HepG2 (cell line): ENCODE data around the gene ABCB8. TPM values are rescaled to one million over a fixed set of nuclear protein-coding genes. Genes with fewer than 3 reads are reported as not detected.
A peak's percentile ranks its signal among the peaks of the same experiment; 100 is the strongest.

ENCODE experiments used
- ATAC-seq: fragments of 200-7000 bp; cut with Tn5 transposase; 3 replicates; pipeline ENCODE4 v1.9.1; 2020; ENCODE audit warnings: mild to moderate bottlenecking, moderate library complexity
- BruUV-seq: library from RNA; stranded (reverse); fragments of 400-500 nt; replicated peaks from 2 replicates; lab custom pipeline; 2021; lab: Mats Ljungman, UMichigan
- CTCF ChIA-PET: fragments of 300-600 bp; formaldehyde crosslinking; extraction: SDS; loops from one replicate; lab custom pipeline; 2021; ENCODE audit warnings: low total read pairs, inconsistent platforms, low intra/inter-chr PET ratio; lab: Yijun Ruan, JAX
- POLR2A ChIA-PET: fragments of 350-600 bp; sonication (Branson Sonifier 250); formaldehyde crosslinking; loops from one replicate; lab custom pipeline; 2020; ENCODE audit warnings: antibody characterized with exemption, inconsistent platforms; lab: Yijun Ruan, JAX
- DNase-seq: peaks from one replicate; pipeline ENCODE4 v3.0.0-alpha.2; 2015; ENCODE audit warnings: low spot score
- FAIRE-seq: peaks from 3 replicates; lab custom pipeline; 2011; peaks lifted over from hg19 to GRCh38; lab: Jason Lieb, UNC
- H2AFZ ChIP-seq: one replicate; pipeline ENCODE4 v1.6.1; 2011; ENCODE audit warnings: low read length, inconsistent platforms
- H3K27ac ChIP-seq: fragments of 300-600 bp; 3 replicates; pipeline ENCODE4 v1.8.0; 2011; ENCODE audit warnings: mixed run types, mild to moderate bottlenecking, mixed read lengths, low read length, inconsistent platforms; ENCODE audit not compliant: insufficient read depth; ENCODE audit errors: extremely low read length
- H3K27me3 ChIP-seq, 2 experiments: fragments of 200-600 bp in 1 of 2; 2 replicates in 1 of 2; 3 replicates in 1 of 2; pipeline versions ENCODE4 v1.6.0 to v1.8.0; 2011; ENCODE audit warnings: low read length in 2 of 2, mild to moderate bottlenecking in 2 of 2, moderate library complexity in 2 of 2, inconsistent platforms in 1 of 2; ENCODE audit not compliant: insufficient read depth in 2 of 2, control insufficient read depth in 1 of 2
- H3K36me3 ChIP-seq, 2 experiments: fragments of 200-600 bp in 1 of 2; replicated peaks in 1 of 2; 2 replicates in 1 of 2; 3 replicates in 1 of 2; pipeline versions ENCODE4 v1.5.1 to v1.8.0; 2011; ENCODE audit warnings: low read length in 2 of 2, inconsistent platforms in 1 of 2; ENCODE audit not compliant: insufficient read depth in 2 of 2, control insufficient read depth in 1 of 2
- H3K4me1 ChIP-seq: 2 replicates; pipeline ENCODE4 v1.5.1; 2012; ENCODE audit warnings: low read length, inconsistent platforms; ENCODE audit not compliant: insufficient read depth
- H3K4me2 ChIP-seq: 2 replicates; pipeline ENCODE4 v1.6.0; 2011; ENCODE audit warnings: low read depth, low read length, inconsistent platforms
- H3K4me3 ChIP-seq, 3 experiments: fragments of 200-600 bp in 1 of 3; sonication (generic), shearing (Covaris generic) in 1 of 3; replicated peaks in 1 of 3; 2 replicates each; pipeline ENCODE4 v1.5.1; 2011 to 2016; ENCODE audit warnings: low read length in 3 of 3, inconsistent platforms in 2 of 3, low read depth in 2 of 3, mild to moderate bottlenecking in 2 of 3, control low read depth in 1 of 3, mixed read lengths in 1 of 3; ENCODE audit not compliant: insufficient read depth in 1 of 3
- H3K79me2 ChIP-seq: one replicate; pipeline ENCODE4 v1.6.1; 2011; ENCODE audit warnings: low read length, inconsistent platforms; ENCODE audit not compliant: insufficient read depth
- H3K9ac ChIP-seq: 2 replicates; pipeline ENCODE4 v1.6.0; 2011; ENCODE audit warnings: mild to moderate bottlenecking, low read depth, low read length, inconsistent platforms; ENCODE audit not compliant: insufficient read depth
- H3K9me3 ChIP-seq: 2 replicates; pipeline ENCODE4 v1.5.1; 2012; ENCODE audit warnings: mild to moderate bottlenecking, low read length
- H4K20me1 ChIP-seq: 2 replicates; pipeline ENCODE4 v1.6.0; 2011; ENCODE audit warnings: inconsistent platforms, mild to moderate bottlenecking, low read length, moderate library complexity; ENCODE audit not compliant: insufficient read depth
- GABPB1 ChIP-seq: IDR thresholded peaks from 2 replicates; pipeline ENCODE4 v1.6.1; 2016; ENCODE audit warnings: mild to moderate bottlenecking, missing genetic modification reagents, moderate library complexity, missing compliant biosample characterization
- GATA4 ChIP-seq: sonication (generic); IDR thresholded peaks from 2 replicates; pipeline ENCODE4 v1.6.1; 2016; ENCODE audit warnings: antibody characterized with exemption, low read depth, borderline replicate concordance
- KLF11 ChIP-seq: IDR thresholded peaks from 2 replicates; pipeline ENCODE4 v1.6.1; 2016; ENCODE audit warnings: missing compliant biosample characterization
- NFATC3 ChIP-seq: sonication (generic); formaldehyde crosslinking; IDR thresholded peaks from 2 replicates; pipeline ENCODE4 v1.5.1; 2020; ENCODE audit warnings: mild to moderate bottlenecking, missing genetic modification reagents
- SAP130 ChIP-seq: IDR thresholded peaks from 2 replicates; pipeline ENCODE4 v1.6.1; 2016; ENCODE audit warnings: low read depth
- TSC22D2 ChIP-seq: sonication (generic); formaldehyde crosslinking; IDR thresholded peaks from 2 replicates; pipeline ENCODE4 v1.5.1; 2020; ENCODE audit warnings: missing genetic modification reagents, mild to moderate bottlenecking, borderline replicate concordance
- ZNF143 ChIP-seq: sonication (generic); formaldehyde crosslinking; IDR thresholded peaks from 2 replicates; pipeline ENCODE4 v1.4.0; 2020; ENCODE audit warnings: missing genetic modification reagents
- ZNF275 ChIP-seq: sonication (generic); formaldehyde crosslinking; IDR thresholded peaks from 2 replicates; pipeline ENCODE4 v1.8.0; 2022; ENCODE audit warnings: missing genetic modification reagents, mild to moderate bottlenecking, inconsistent platforms, borderline replicate concordance
- ZNF576 ChIP-seq: sonication (generic); formaldehyde crosslinking; IDR thresholded peaks from 2 replicates; pipeline ENCODE4 v1.4.0; 2020; ENCODE audit warnings: mild to moderate bottlenecking, missing genetic modification reagents
- ZNF687 ChIP-seq: sonication (generic); formaldehyde crosslinking; IDR thresholded peaks from 2 replicates; pipeline ENCODE4 v1.5.1; 2020; ENCODE audit warnings: mild to moderate bottlenecking, missing genetic modification reagents, moderate library complexity
- WGBS: methylation state at CpG from one replicate; pipeline ENCODE4 v1.1.6; 2017; ENCODE audit warnings: low lambda C conversion rate; 5-methylcytosine and 5-hydroxymethylcytosine counted together
- in situ Hi-C: cut with HindIII; loops from 2 replicates; pipeline ENCODE4 v1.10.0; 2017; ENCODE audit warnings: low pct_unique_long_range_greater_than_20kb; ENCODE audit not compliant: extremely low pct_ligation_motif_present
- intact Hi-C: fragments of 100-400 bp; cut with micrococcal nuclease; formaldehyde crosslinking; loops from one replicate; pipeline ENCODE4 v1.10.0; 2022; ENCODE audit not compliant: unreplicated experiment
- polyA plus RNA-seq, 8 experiments: library from polyadenylated mRNA; depleted of rRNA in 3 of 8; stranded (reverse) in 7 of 8; unstranded in 1 of 8; fragments of >200 nt; fragmentation: Illumina TruSeq in 4 of 8; extraction: Trizol in 4 of 8; gene quantifications; 2 replicates each; pipeline versions ENCODE4 v1.2.1 to v1.2.3, GENCODE V29; 2011 to 2016; ENCODE audit warnings: low read depth in 4 of 8, missing spikeins in 1 of 8, mixed read lengths in 1 of 8; ENCODE audit not compliant: insufficient read depth in 1 of 8
- total RNA-seq, 5 experiments: library from RNA; depleted of rRNA; stranded (reverse); fragments of >200 nt; fragmentation: Illumina TruSeq; extraction: Trizol; gene quantifications; 2 replicates each; pipeline ENCODE4 v1.2.3, GENCODE V29; 2016; ENCODE audit warnings: low read depth in 1 of 5

ABCB8 gene
- total and polyA plus RNA-seq, 2 of the 13 experiments (the other 11 are each of a cell fraction or from before 2014, with no cell fraction given) = 6.6 to 16.7 TPM

- no peak for TF ChIP-seq GATA4
- no peak for TF ChIP-seq KLF11 (CRISPR knock-in tag)
- peak; percentile 58 for TF ChIP-seq GABPB1 (CRISPR knock-in tag)
- no peak for TF ChIP-seq NFATC3
- 0 out of 2 replicates have a peak, but pooled peaks have one; percentile 14 for TF ChIP-seq SAP130
- TF ChIP-seq, all 625 proteins: peak for 9
Observed at GRCh38 chr7:150994141-150994837, 34.0 kb upstream of the ABCB8 start (continued).

- intact Hi-C loops (no loop called here), in situ Hi-C loops (no loop called here)
- H3K36me3 ChIP-seq = no peaks in the 10 kb centered on the region
- TF ChIP-seq ZNF275 (CRISPR knock-in tag) (no peak), ZNF687 (peak; percentile 44; the same call in 1 of the 2 replicates), TSC22D2 (CRISPR knock-in tag) (no peak), ZNF576 (CRISPR knock-in tag) (no peak), ZNF143 (0 out of 2 replicates have a peak, but pooled peaks have one; percentile 11)
- ATAC-seq (no peak; the same call in 2 of the 3 replicates), FAIRE-seq (no peak), DNase-seq (no peak)
- peaks cover 11% of the 10 kb centered on the region; the same call in 1 of the 2 replicates for H3K4me1 ChIP-seq
- H3K27ac ChIP-seq = no peak overlapping the region
- H3K27me3 ChIP-seq = peaks cover 4 to 28% of the 10 kb centered on the region in 2 experiments; a peak in 4 of 5 replicates
- ChIA-PET POLR2A (interaction anchor here (2.0 kb wide), 1 partner anchor 10 kb away, joined by 4 read pairs; no protein-coding TSS in a partner anchor), CTCF (no interaction called here)
- BruUV-seq = no TSS peak
- H3K9ac ChIP-seq = no peak overlapping the region
- no peak overlapping the region for H2AFZ ChIP-seq
- H4K20me1 ChIP-seq = no peaks in the 10 kb centered on the region
- H3K9me3 ChIP-seq = no peaks in the 10 kb centered on the region
- H3K4me2 ChIP-seq = peak overlapping the region; percentile 39; the same call in 1 of the 2 replicates
- H3K4me3 ChIP-seq = 0 out of 6 replicates have a peak overlapping the region, but pooled peaks of 1 of the 3 experiments have one; percentile 43
- 38% methylated on average over 6 of the region's 19 CpGs for WGBS
- H3K79me2 ChIP-seq = no peaks in the 10 kb centered on the region
Observed at GRCh38 chr7:150994838-150995510, 33.3 kb upstream of the ABCB8 start.
